GM19395 (cell line): ENCODE data around the gene RNF113B.

Source experiments
- ATAC-seq: cut with Tn5 transposase; IDR thresholded peaks from one replicate; pipeline ENCODE4 v1.9.1; 2021; ENCODE audit warnings: mild to moderate bottlenecking, moderate library complexity; ENCODE audit not compliant: unreplicated experiment

The RNF113B gene

GRCh38 chr13:98204546-98204945 is 27.5 kb upstream of the RNF113B start:
- ATAC-seq = no peak

- ATAC-seq = no peak
Measured at GRCh38 chr13:98203646-98204326, 26.7 kb upstream of the RNF113B start.

GRCh38 chr13:98201984-98202383 is 24.9 kb upstream of the RNF113B start:
- ATAC-seq = no peak

GRCh38 chr13:98201189-98201588 is 24.1 kb upstream of the RNF113B start:
- no peak for ATAC-seq

DNA sequence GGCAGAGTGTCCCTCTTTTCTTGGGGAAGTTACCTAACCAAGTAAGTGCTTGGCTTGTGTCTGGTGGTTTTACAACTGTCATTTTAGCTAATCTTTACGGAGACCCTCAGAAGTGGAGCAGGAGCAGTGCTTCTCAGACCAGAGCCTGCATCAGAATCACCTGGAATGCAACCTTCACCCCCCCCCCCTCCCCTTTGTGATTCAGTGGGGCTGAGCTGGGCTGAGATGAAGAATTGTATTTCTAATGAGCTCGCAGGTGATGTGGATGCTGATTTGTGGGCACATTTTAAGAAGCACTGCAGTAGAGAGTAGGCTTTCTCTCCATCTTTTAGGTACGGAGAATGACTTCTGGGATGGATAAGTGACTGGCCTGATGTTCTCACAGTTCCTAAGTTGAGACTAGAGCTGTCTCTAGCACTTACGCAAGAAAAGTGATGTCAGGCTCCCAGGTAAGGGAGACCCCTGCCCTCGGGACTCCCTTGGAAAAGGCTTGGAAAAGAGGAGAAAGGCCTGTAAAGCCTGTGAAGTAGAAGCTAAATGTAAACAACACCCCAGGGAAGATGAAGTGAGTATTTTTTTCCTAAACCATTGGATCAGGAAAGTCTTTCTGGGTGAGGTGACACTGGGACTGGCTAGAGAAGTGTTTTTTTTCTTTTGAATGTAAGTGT is 23.3 kb upstream of the RNF113B start:
- ATAC-seq = no peak

- no peak for ATAC-seq
Measured at GRCh38 chr13:98199480-98199879, 22.4 kb upstream of the RNF113B start.

DNA sequence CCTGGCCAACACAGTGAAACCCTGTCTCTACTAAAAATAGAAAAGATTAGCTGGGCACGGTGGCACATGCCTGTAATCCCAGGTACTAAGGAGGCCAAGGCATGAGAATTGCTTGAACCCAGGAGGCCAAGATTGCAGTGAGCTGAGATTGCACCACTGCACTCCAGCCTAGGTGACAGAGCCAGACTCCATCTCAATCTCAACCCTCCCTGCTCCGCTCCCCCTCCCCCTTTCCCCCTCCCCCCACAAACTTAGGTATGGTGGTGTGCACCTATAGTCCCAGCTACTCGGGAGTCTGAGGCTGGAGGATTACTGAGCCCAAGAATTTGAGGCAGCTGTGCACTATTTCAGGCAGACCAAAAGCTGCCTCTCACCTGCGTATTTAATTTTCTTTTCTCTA is 21.6 kb upstream of the RNF113B start:
- ATAC-seq = no peak

- ATAC-seq = no peak
Measured at GRCh38 chr13:98195054-98195791, 18.2 kb upstream of the RNF113B start.

GRCh38 chr13:98192008-98192407 is 14.9 kb upstream of the RNF113B start:
- ATAC-seq = no peak

- ATAC-seq = no peak
Measured at GRCh38 chr13:98190889-98191444, 13.9 kb upstream of the RNF113B start.

DNA sequence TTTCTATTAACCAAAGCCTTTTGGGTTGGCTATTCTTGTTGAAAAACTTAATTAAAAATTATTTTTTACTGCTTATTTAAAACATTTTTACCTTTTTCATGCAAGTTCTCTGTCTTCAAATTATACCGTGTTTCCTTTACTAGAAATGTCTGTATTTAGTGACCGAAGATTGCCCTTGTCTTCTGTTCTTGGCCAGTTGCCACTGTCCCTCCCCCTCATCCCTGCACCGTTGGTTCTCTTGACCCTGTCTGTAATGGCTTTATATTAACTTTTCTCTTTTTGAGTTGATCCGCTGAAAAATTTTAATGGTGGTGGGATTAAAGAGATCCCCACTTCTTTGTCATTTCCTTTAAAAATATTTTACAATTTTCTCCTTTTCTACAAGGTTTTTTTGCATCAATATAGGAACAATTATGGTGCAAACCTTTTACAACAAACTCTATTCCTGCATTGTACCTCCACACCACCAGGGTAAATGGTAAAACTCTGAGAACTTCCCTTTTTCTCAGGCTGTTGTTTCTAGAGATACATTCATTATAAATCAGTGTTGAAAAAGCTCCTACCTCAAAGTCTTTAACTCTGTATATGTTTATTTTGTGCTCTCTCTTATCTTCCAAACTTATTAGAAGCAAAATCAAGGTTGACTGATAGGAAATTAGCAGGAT is 12.9 kb upstream of the RNF113B start:
- no peak for ATAC-seq

DNA sequence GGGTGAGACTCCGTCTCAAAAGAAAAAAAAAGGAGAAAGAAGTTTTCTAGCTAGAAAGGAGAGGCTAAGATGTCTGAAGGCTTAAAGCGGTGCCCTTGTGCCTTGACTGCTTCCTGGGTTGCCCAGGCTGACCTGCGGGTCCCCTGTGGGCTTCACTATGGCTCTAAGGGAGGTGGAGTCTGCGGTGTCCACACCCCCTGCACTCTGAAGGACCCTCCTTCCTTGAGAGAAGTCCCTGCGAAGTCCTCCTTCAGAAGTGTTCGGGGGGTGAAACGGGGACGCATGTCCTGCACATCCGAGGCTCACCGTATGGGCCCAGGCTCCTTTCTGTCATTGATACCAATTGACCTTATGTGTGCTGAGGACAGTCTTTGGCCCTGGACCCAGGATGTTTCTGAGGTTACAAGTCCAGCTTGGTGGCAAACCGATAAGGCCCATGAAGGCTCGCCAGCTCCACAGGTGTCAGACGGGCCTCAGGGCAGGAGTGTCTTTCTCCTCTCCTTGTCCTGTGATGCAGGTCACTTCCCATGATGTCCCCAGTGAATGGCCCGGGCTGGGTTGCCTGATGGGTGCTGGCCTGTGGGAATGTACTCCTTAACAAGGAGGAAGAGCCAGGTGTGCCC is 11.6 kb upstream of the RNF113B start:
- ATAC-seq = no peak

DNA sequence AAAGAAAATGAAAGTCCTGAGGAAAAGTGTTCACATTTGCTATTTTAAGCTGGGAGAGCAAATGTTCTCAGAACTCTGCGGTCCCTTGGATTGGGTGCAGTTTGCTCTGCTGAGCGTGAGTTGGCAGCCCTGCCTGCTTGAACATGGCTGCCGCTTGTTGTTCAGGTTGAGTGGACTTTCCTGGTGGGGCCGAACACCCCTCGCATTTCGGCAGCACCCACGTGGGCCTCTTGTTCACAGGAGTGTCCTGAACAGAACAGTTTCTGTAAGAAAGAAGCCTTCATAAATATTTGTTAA is 10.8 kb upstream of the RNF113B start:
- no peak for ATAC-seq

- no peak for ATAC-seq
Measured at GRCh38 chr13:98187155-98187964, 10.3 kb upstream of the RNF113B start.

DNA sequence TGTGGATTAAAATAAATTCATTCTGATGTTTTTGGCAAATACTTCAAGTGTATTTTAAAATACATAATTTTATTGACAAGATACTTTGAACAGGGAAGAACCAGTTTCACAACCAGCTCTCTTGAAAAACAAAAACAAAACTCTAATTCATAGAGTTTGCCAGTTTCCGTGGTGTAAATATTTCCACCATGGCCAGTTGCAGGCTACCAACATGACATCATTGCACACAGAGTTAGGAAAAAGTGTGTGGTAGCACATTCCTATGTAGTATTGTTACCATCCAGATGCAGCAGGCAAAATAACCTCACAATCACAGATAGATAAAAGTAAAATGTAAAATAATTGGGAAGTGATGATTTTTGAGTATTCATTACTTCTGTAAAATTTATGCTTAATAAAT is 7.7 kb upstream of the RNF113B start:
- no peak for ATAC-seq

- ATAC-seq = no peak
Measured at GRCh38 chr13:98182589-98182988, 5.5 kb upstream of the RNF113B start.

DNA sequence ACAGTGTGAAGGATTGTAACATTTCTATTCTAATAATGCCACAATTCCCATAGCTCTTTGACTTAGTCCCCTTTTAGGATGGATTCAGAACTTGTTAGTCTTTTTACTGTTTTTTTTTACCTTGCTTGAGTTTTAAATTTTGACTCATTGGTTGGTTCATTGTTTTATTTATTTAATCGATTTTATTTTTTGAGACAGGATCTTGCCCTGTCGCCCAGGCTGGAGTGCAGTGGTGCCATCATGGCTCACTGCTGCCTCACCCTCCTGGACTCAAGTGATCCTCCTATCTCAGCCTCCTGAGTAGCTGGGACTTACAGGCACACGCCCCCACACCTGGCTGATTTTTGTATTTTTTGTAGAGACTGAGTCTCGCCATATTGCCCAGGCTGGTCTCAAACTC is 5.1 kb upstream of the RNF113B start:
- no peak for ATAC-seq

GRCh38 chr13:98181111-98181815 is 4.2 kb upstream of the RNF113B start:
- no peak for ATAC-seq

GRCh38 chr13:98180092-98180491 is 3.0 kb upstream of the RNF113B start:
- ATAC-seq = no peak

DNA sequence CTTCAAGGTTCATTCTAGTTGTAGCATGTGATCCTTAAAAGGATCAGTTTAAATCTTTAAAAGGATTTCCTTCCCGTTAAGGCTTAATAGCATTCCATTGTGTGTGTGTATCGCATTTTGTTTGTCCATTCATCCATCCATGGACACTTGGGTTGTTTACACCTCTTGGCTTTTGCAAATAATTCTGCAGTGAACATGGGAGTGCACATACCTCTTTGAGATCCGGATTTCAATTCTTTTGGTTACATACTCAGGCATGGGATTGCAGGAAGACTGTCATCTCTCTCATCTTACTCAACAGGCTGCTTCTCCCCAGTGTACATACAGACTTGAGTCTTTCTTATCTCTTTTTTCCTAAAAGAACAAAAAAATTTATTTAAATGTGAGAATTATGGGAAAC is 1.2 kb downstream of the RNF113B start:
- ATAC-seq = no peak
